Vagina (tissue), 2 donors: Measurements from ENCODE around the gene DRD3.

Source experiments
- CTCF ChIP-seq, 3 experiments: fragments of 450-650 bp in 2 of 3; fragments of 200-600 bp in 1 of 3; sonication (generic) in 1 of 3; IDR thresholded peaks; one replicate each; pipeline ENCODE4 v1.5.1; 2017 to 2019; ENCODE audit warnings: antibody characterized with exemption in 3 of 3, mild to moderate bottlenecking in 2 of 3, moderate library complexity in 2 of 3
- POLR2A ChIP-seq, 2 donors: fragments of 450-650 bp; IDR thresholded peaks; one replicate each; pipeline ENCODE4 v1.6.1; 2017; ENCODE audit warnings: antibody characterized with exemption in 2 of 2, mild to moderate bottlenecking in 2 of 2, moderate library complexity in 2 of 2
- POLR2AphosphoS5 ChIP-seq, 2 donors: sonication (generic); formaldehyde crosslinking; IDR thresholded peaks; one replicate each; pipeline ENCODE4 v1.9.0; 2017; ENCODE audit warnings: antibody characterized with exemption in 2 of 2, mild to moderate bottlenecking in 2 of 2, low read depth in 1 of 2; ENCODE audit not compliant: insufficient read depth in 1 of 2

GRCh38 chr3:114103858-114104257 is 75.0 kb downstream of the DRD3 start:
- no peak for TF ChIP-seq CTCF (IDR thresholded peaks at IDR 0.05)
- no peak for TF ChIP-seq POLR2A (IDR thresholded peaks at IDR 0.05)
- TF ChIP-seq POLR2AphosphoS5 (IDR thresholded peaks at IDR 0.05; ENCODE audit: insufficient read depth in 1 of 2, low read depth in 1 of 2) = no peak
